Measurements from ENCODE around the gene USP48.
A peak's percentile ranks its signal among the peaks of the same experiment; 100 is the strongest.

Gene USP48

GRCh38 chr1:21665711-21666575, 117.0 kb downstream of the USP48 start:
- DNase-seq, result peak; percentile 36

DNA sequence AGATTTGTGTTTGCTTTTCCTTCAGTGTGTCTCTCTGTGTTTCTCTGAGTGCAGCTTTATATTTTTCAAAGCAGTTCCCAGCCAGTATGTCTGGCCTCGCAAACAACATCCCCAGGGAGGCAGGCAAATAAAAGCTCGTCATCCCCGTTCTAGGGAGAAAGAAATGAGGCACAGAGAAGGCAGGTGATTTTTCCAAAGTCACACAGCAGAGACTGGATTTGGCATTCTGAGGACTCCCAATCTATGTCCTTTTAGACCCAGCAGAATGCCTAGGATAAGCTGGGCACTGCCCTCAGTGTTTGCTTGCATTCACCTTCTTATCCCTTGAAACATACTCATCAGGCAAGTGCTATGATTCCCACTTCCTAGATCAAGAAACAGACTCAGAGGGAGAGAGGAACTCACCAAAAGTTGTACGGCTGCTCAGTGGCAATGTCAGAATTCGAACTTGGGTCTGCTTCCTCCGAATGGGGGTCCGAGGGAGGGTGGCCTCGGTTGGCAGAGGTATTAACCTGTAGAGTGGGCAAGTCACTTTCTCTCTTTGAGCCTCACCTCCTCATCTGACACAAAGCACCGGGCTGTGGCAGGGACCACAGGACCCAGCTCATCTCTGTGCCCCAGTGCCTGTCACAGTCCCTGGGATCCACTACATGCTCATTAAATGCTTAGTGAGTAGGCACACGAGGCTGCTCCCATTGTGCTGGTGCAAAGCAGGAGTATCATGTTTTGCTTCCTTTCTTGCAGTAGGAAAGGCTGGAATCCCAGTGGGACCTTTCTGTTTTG, 118.0 kb downstream of the USP48 start:
- DNase-seq, result no peak

- DNase-seq, result no peak
Observed at GRCh38 chr1:21663951-21664805, 118.8 kb downstream of the USP48 start.

- DNase-seq, result no peak
Observed at GRCh38 chr1:21663248-21663950, 119.5 kb downstream of the USP48 start.

DNA sequence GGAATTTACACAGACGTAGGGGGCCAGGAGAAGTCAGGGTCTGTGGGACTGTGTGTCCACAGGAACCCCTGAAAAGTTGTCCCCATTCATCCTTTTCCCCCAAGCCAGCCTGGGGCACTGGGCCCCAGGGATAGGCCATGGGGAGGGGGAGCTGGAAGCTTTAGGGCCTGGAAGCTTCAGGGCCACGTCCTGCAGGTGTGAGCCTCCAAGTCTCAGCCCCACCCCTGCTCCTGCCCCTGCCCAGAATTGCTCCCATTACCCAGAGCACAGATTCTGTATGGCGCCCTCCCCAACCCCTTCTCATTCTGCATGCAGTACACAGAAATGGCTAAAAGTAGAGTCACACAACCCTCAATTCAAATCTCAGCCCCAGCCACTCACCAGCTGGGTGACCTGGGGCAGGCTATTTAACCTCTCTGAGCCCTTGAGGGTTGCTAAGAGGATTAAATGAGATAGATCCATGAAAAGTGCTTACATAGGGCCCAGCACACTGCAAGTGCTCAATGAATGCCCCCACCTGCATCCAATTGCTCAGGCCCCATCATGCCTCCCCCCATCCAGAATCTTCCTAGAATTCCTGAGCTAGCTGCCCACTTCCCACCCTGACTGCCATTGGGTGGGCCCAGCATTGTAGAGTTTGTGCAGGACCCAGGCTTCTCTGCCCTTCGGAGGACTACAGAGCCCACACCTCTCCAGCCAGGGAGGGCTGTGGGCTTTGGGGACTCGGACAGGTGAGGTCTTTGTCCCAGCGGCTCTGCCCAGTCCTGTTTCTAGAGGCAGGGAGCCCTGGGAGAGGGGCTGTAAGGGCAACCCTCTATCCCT, 120.3 kb downstream of the USP48 start:
- no peak for DNase-seq

GRCh38 chr1:21661886-21662285, 121.1 kb downstream of the USP48 start:
- no peak for DNase-seq

DNA sequence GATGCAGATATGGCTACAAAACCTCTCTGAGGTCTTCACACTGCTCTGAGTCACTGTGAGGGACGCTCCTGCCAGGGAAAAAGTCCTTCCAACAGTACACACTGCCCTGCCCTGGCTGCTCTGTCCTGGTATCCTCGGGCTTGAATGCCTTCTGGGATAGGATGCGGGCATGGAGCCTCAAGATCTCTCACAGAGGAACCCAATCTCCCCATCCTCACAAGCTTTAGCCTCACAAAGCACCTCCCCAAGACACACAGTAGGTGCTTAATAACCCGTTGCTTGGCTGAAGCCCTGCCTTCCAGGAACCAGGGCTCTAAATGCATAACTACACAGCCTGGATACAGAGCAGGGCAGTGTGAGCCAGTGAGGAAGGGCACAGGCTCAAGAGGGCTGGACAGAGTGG, 123.0 kb downstream of the USP48 start:
- DNase-seq, result no peak

DNA sequence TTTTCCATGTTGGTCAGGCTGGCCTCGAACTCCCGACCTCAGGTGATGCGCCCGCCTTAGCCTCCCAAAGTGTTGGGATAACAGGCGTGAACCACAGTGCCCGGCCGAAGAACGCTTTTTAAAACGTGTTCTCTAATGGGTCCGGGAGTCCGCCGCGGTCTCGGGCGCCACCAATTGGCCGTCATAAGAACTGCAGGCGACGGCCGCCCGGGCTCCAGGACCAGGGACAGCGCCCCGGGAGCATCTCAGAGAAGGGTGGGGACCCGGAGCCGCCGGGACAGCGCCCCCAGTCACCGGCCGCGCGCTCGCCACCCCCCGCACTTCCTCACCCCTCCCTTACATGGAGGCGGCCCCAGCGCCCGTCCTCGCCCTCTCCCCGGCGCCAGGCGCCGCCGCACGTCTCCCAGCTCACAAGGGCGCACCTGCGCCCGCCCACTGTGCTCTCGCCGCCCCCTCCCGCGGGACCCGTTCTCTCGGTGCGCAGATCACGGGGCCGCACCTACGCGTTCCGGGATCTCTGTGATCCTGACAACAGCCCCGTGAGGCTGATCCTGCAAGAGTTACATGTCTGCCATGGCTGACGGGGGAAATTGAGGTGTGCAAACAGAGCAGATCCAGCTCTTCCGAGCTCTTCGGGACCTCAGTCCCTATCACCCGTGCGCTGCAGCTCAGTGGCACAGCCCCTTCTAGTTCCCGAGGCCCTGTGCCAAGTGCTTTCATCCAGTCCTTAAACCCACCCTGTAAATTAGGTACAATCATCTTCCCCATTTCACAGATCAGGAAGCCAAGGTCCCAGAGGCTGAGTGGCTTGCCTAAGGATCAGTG, 123.6 kb downstream of the USP48 start:
- peak; percentile 88 for DNase-seq

- no peak for DNase-seq
Observed at GRCh38 chr1:21657456-21658190, 125.3 kb downstream of the USP48 start.

- no peak for DNase-seq
Observed at GRCh38 chr1:21655748-21656147, 127.2 kb downstream of the USP48 start.

DNA sequence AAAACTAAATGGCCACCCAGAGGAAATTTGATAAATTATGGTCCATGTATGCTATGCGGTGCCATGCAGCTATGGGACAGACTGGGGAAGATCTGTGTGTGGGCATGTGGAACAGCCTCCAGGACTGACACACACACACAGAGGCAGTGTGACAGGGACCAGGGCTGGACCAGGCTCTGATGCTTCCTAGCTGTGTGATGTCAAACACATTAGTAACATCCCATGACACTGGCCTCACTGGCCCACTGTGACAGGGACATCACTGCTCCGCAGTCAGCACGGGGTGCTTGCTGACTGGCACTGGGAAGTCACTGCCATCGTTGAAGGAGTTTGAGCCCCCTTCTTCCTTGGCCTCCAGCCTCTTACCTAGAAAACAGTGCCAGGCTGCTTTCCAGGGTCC, 127.7 kb downstream of the USP48 start:
- no peak for DNase-seq

DNA sequence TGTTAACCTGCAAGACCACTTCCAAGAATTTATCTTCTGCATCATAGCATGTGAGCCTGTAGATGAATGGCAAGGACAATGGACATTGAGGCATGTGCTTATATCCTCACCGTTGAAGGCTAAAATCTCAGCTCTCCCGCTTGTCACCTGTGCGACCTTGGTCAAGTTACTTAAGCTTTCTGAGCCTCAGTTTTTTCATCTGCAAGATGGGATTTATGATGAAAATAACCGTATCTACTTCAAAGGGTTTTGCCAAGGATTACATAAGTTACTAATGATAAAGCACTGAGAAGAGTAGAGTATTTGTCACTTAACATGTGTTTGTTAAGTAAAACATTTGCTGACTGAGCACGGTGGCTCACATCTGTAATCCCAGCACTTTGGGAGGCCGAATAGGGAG, 128.7 kb downstream of the USP48 start:
- no peak for DNase-seq

GRCh38 chr1:21653744-21654100, 129.2 kb downstream of the USP48 start:
- no peak for DNase-seq

- no peak for DNase-seq
Observed at GRCh38 chr1:21652937-21653743, 129.8 kb downstream of the USP48 start.

DNA sequence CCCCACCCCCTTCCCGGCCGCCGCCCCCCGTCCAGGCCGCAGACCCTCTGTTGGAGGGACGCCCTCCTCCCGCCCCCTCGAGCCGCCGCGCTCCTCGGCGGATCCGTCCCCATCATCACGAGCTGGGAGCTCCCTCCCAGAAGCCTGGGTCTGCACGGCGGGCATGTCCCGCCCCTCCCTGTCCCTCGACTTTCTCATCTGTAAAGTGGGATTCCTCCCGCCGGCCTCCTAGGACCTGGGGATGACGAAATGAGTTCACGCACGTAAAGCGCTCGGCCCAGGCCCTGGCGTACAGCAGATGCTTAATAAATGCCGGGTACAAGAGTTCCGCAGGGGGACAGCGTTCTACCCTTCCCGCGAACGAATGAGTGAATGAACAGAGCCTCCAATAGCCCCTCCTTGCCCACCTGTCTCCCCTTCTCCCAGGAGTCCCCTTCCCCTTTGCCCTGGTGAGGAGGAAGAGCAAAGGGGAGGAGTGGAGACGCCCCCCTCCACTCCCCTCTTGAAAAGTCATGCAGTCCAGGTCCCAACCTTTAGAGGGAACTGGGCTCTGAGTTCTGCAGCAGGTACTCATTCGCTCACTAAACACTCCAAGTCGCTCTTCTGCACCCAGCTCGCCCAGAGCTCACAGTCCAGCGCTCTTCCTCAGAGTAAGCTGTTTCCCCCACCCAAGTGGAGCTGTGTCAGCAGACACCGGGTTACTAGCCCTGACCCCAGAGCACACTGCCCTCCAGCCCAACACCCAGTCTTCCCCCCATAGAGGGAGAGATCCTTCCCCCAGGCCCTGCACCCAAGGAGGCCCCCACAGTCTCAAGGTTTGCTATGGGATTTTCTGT, 130.6 kb downstream of the USP48 start:
- DNase-seq, result no peak

GRCh38 chr1:21651214-21652042, 131.5 kb downstream of the USP48 start:
- DNase-seq, result peak; percentile 72

GRCh38 chr1:21650400-21650799, 132.5 kb downstream of the USP48 start:
- DNase-seq, result no peak

Measured in COR-L47 (cell line).